OCI-LY3 (cell line): ENCODE data around the gene NPFF.

Experiments
- H2AFZ ChIP-seq: fragments of 200-600, 300-600 bp; shearing (Covaris generic); 2 replicates; pipeline ENCODE4 v1.6.0; 2014; ENCODE audit warnings: antibody characterized with exemption, low read depth, low read length
- H3K27ac ChIP-seq: fragments of 200-600, 300-600 bp; sonication (generic); 2 replicates; pipeline ENCODE4 v1.5.1; 2014; ENCODE audit warnings: mild to moderate bottlenecking, low read length, moderate library complexity, mixed read lengths
- H3K27me3 ChIP-seq: fragments of 200-600, 300-600 bp; sonication (generic); 2 replicates; pipeline ENCODE4 v1.6.1; 2014; ENCODE audit warnings: low read depth, low read length, mixed read lengths
- H3K36me3 ChIP-seq: fragments of 200-600, 300-600 bp; sonication (generic); replicated peaks from 2 replicates; pipeline ENCODE3; 2014; ENCODE audit warnings: low read depth, low read length, mixed read lengths
- H3K4me1 ChIP-seq: fragments of 300-600, 200-600 bp; sonication (generic); 2 replicates; pipeline ENCODE4 v1.6.1; 2014; ENCODE audit warnings: low read length, mixed read lengths
- H3K4me2 ChIP-seq: fragments of 200-600, 300-600 bp; sonication (generic); 2 replicates; pipeline ENCODE4 v1.6.1; 2014; ENCODE audit warnings: low read length, mixed read lengths
- H3K4me3 ChIP-seq: fragments of 300-600, 200-600 bp; sonication (generic); 2 replicates; pipeline ENCODE4 v1.5.1; 2014; ENCODE audit warnings: antibody characterized with exemption, mild to moderate bottlenecking, low read length, moderate library complexity
- H3K79me2 ChIP-seq: fragments of 300-600, 200-600 bp; shearing (Covaris generic); 2 replicates; pipeline ENCODE4 v1.6.1; 2014; ENCODE audit warnings: mild to moderate bottlenecking, low read length, mixed read lengths
- H3K9ac ChIP-seq: fragments of 300-600, 200-600 bp; shearing (Covaris generic); 2 replicates; pipeline ENCODE4 v1.6.0; 2014; ENCODE audit warnings: mild to moderate bottlenecking, low read length, moderate library complexity
- H3K9me3 ChIP-seq: fragments of 200-600, 300-600 bp; shearing (Covaris generic); 2 replicates; pipeline ENCODE4 v1.6.1; 2014; ENCODE audit warnings: low read length, mixed read lengths; ENCODE audit not compliant: insufficient read depth
- H4K20me1 ChIP-seq: fragments of 200-600, 300-600 bp; sonication (generic); 2 replicates; pipeline ENCODE4 v1.6.1; 2016; ENCODE audit warnings: low read length, mixed read lengths; ENCODE audit not compliant: insufficient read depth
- EZH2phosphoT487 ChIP-seq: fragments of 200-600 bp; shearing (Covaris generic); IDR thresholded peaks from 2 replicates; pipeline ENCODE4 v1.6.1; 2018; ENCODE audit warnings: antibody characterized with exemption, mixed run types, low read depth
- TF ChIP-seq, protein P1 (sequence below): fragments of 200-600, 300-600 bp; sonication (generic); IDR thresholded peaks from 2 replicates; pipeline ENCODE4 v1.5.1; 2014; ENCODE audit warnings: antibody characterized with exemption, low read length, low read depth

Gene NPFF

DNA sequence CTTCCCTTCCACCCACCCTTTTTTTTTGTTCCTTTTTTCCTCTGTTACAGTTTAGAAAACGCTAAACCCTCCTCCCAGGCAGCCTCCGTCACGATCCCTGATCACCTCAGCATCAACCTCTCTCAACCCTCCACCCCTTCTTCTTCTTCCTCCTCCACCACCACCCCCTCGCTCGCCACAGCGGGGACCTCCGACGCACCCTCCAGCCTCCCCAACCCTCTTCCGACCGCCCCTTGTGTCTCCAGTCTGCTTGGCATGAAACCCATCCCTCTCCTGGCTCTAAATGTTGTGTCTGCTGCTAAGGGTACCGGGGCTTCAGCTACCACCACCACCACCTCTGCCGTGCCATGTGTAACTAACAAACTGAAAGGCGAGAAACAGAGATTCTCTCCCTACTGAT, 32.5 kb downstream of the NPFF start:
- H3K4me1 ChIP-seq, result 0 out of 2 replicates have a peak, but pooled peaks cover under 1% of the 10 kb centered on the region
- peaks cover 59% of the 10 kb centered on the region for H4K20me1 ChIP-seq
- H3K4me3 ChIP-seq, result no peak overlapping the region
- no peaks in the 10 kb centered on the region for H3K9me3 ChIP-seq
- H3K27me3 ChIP-seq, result no peaks in the 10 kb centered on the region
- H3K4me2 ChIP-seq, result no peak overlapping the region
- no peak overlapping the region for H2AFZ ChIP-seq
- TF ChIP-seq, protein P1, sequence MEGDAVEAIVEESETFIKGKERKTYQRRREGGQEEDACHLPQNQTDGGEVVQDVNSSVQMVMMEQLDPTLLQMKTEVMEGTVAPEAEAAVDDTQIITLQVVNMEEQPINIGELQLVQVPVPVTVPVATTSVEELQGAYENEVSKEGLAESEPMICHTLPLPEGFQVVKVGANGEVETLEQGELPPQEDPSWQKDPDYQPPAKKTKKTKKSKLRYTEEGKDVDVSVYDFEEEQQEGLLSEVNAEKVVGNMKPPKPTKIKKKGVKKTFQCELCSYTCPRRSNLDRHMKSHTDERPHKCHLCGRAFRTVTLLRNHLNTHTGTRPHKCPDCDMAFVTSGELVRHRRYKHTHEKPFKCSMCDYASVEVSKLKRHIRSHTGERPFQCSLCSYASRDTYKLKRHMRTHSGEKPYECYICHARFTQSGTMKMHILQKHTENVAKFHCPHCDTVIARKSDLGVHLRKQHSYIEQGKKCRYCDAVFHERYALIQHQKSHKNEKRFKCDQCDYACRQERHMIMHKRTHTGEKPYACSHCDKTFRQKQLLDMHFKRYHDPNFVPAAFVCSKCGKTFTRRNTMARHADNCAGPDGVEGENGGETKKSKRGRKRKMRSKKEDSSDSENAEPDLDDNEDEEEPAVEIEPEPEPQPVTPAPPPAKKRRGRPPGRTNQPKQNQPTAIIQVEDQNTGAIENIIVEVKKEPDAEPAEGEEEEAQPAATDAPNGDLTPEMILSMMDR, result no peak
- TF ChIP-seq EZH2phosphoT487, result no peak
- no peak overlapping the region for H3K27ac ChIP-seq
- H3K36me3 ChIP-seq, result peaks cover 80% of the 10 kb centered on the region
- peaks cover 68% of the 10 kb centered on the region for H3K79me2 ChIP-seq
- H3K9ac ChIP-seq, result no peak overlapping the region

DNA sequence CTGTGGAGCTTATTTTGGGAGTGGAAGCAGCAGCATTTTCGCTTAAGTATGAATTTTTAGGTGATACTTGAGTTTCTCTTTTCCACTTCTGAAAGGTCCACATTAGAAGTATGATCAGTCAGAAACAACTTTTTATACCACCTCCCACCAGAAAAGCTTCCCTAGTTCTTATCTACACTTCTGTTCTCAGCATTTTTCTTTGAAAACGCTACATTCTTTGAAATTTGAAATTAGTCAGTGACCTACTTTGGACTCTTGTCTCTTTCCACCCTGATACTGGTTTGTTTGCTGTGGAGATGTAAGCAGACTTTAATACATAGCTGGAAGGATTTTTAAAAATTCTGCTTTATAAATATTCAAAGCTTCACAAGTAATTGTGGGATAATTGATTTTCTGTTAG, 33.2 kb downstream of the NPFF start:
- H4K20me1 ChIP-seq, result peaks cover 58% of the 10 kb centered on the region
- H3K9ac ChIP-seq, result no peak overlapping the region
- H3K36me3 ChIP-seq, result peaks cover 80% of the 10 kb centered on the region
- no peak overlapping the region for H3K27ac ChIP-seq
- H3K9me3 ChIP-seq, result no peaks in the 10 kb centered on the region
- no peak overlapping the region for H2AFZ ChIP-seq
- no peaks in the 10 kb centered on the region for H3K27me3 ChIP-seq
- peaks cover 67% of the 10 kb centered on the region for H3K79me2 ChIP-seq
- no peak for TF ChIP-seq EZH2phosphoT487
- TF ChIP-seq, protein P1, result no peak
- no peak overlapping the region for H3K4me3 ChIP-seq
- no peaks in the 10 kb centered on the region for H3K4me1 ChIP-seq
- no peak overlapping the region for H3K4me2 ChIP-seq

DNA sequence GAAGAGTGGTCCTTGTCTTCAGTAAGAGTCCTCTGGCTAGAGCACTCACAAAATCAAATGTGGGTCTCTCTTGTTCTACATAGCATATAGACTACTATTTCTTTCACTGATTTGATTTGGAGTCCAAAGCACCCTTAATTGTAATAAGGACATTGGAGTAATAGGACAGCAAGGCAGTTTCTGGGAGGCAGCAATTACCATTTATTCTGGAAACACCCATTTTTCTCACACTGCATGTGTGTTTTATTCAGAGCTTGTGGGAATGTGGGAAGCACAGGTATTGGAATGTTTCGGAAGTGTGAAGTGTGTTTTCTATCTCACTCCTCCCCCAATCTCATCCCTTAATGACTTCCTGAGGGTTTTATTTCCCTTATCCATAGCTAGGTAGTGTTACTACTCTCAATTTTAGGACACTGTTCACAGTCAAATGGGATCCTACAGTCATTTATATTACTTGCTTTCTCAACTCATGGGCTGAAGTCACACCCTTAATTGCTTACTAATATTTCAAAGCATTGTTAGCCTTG, 35.2 kb downstream of the NPFF start:
- H3K27ac ChIP-seq, result no peak overlapping the region
- no peak overlapping the region for H3K4me2 ChIP-seq
- H3K4me1 ChIP-seq, result no peaks in the 10 kb centered on the region
- no peaks in the 10 kb centered on the region for H3K27me3 ChIP-seq
- H3K36me3 ChIP-seq, result peaks cover 83% of the 10 kb centered on the region
- H3K9ac ChIP-seq, result no peak overlapping the region
- H3K9me3 ChIP-seq, result no peaks in the 10 kb centered on the region
- peaks cover 70% of the 10 kb centered on the region for H3K79me2 ChIP-seq
- TF ChIP-seq, protein P1, result no peak
- TF ChIP-seq EZH2phosphoT487, result no peak
- H3K4me3 ChIP-seq, result no peak overlapping the region
- H2AFZ ChIP-seq, result no peak overlapping the region
- H4K20me1 ChIP-seq, result peaks cover 45% of the 10 kb centered on the region

DNA sequence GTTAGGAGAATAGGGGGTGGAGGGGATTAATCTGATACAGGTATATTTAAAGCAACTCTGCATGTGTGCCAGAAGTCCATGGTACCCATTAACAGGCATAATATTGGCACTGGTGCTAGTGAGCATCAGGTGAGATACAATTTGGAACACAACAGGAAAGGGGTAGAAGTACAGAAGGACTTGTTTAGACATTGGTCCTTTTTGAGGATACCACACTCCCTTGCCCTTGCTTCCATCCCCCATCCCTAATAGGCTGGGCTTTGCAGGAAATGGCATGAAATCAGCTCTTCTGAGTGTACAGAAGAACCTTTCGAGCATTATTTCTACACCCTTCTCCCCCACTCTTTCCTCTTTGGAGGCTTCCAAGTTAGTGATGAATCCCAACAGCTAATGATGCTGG, 39.0 kb downstream of the NPFF start:
- Histone ChIP-seq H3K4me3 (no peak overlapping the region), H3K27me3 (no peaks in the 10 kb centered on the region), H3K4me2 (no peak overlapping the region), H3K9ac (no peak overlapping the region), H4K20me1 (peaks cover 42% of the 10 kb centered on the region), H3K36me3 (peaks cover 82% of the 10 kb centered on the region), H3K9me3 (no peaks in the 10 kb centered on the region), H2AFZ (no peak overlapping the region), H3K4me1 (no peaks in the 10 kb centered on the region), H3K79me2 (peaks cover 68% of the 10 kb centered on the region), H3K27ac (no peak overlapping the region)
- TF ChIP-seq, protein P1, result no peak
- no peak for TF ChIP-seq EZH2phosphoT487
